HEK293T (cell line): ENCODE results near the gene KCNG2.

Source experiments
- CTCF ChIA-PET: fragments of 350-600 bp; formaldehyde crosslinking; extraction: SDS; loops from one replicate; lab custom pipeline; 2021; ENCODE audit warnings: antibody characterized with exemption, inconsistent platforms; lab: Yijun Ruan, JAX
- POLR2A ChIA-PET: fragments of 350-600 bp; formaldehyde crosslinking; extraction: SDS; loops from one replicate; lab custom pipeline; 2020; ENCODE audit warnings: antibody characterized with exemption, inconsistent platforms; lab: Yijun Ruan, JAX
- DNase-seq: peaks from one replicate; pipeline ENCODE4 v3.0.0; 2012; ENCODE audit warnings: mixed read lengths; ENCODE audit errors: extremely low spot score
- ARNT ChIP-seq: fragments of 450-650 bp; IDR thresholded peaks from 2 replicates; pipeline ENCODE4 v1.6.1; 2017; ENCODE audit warnings: mild to moderate bottlenecking
- BHLHE40 ChIP-seq: fragments of 450-650 bp; IDR thresholded peaks from 2 replicates; pipeline ENCODE4 v1.6.1; 2016; ENCODE audit warnings: mild to moderate bottlenecking, moderate library complexity, borderline replicate concordance
- CTBP1 ChIP-seq: fragments of 450-650 bp; IDR thresholded peaks from 2 replicates; pipeline ENCODE4 v1.6.1; 2016; ENCODE audit warnings: borderline replicate concordance
- ELF4 ChIP-seq: fragments of 450-650 bp; IDR thresholded peaks from 2 replicates; pipeline ENCODE4 v1.6.1; 2017; ENCODE audit warnings: antibody characterized with exemption
- FOXA1 ChIP-seq: fragments of 450-650 bp; IDR thresholded peaks from 2 replicates; pipeline ENCODE4 v1.6.1; 2016; ENCODE audit warnings: mild to moderate bottlenecking
- FOXK2 ChIP-seq: fragments of 450-650 bp; IDR thresholded peaks from 2 replicates; pipeline ENCODE4 v1.6.1; 2016; ENCODE audit warnings: mild to moderate bottlenecking
- FOXM1 ChIP-seq: fragments of 450-650 bp; IDR thresholded peaks from 2 replicates; pipeline ENCODE4 v1.6.1; 2017; ENCODE audit warnings: mild to moderate bottlenecking, borderline replicate concordance
- HDGF ChIP-seq: fragments of 450-650 bp; IDR thresholded peaks from 2 replicates; pipeline ENCODE4 v1.6.1; 2017; ENCODE audit warnings: antibody characterized with exemption, borderline replicate concordance
- L3MBTL2 ChIP-seq: fragments of 450-650 bp; conservative IDR thresholded peaks from 2 replicates; pipeline ENCODE4 v1.6.1; 2016; ENCODE audit warnings: mild to moderate bottlenecking
- LEF1 ChIP-seq: fragments of 450-650 bp; IDR thresholded peaks from 2 replicates; pipeline ENCODE4 v1.6.1; 2017; ENCODE audit warnings: mild to moderate bottlenecking, borderline replicate concordance
- NFRKB ChIP-seq: fragments of 450-650 bp; IDR thresholded peaks from 2 replicates; pipeline ENCODE4 v1.6.1; 2016; ENCODE audit warnings: mild to moderate bottlenecking, moderate library complexity
- SP1 ChIP-seq: fragments of 450-650 bp; IDR thresholded peaks from 2 replicates; pipeline ENCODE4 v1.6.1; 2017
- SUZ12 ChIP-seq: fragments of 450-650 bp; IDR thresholded peaks from 2 replicates; pipeline ENCODE4 v1.6.1; 2016; ENCODE audit warnings: mild to moderate bottlenecking
- TARDBP ChIP-seq: fragments of 450-650 bp; IDR thresholded peaks from 2 replicates; pipeline ENCODE4 v1.6.1; 2016
- ZNF384 ChIP-seq: fragments of 450-650 bp; IDR thresholded peaks from 2 replicates; pipeline ENCODE4 v1.6.1; 2016

KCNG2 gene

GRCh38 chr18:79945118-79946042, 147.6 kb downstream of the KCNG2 start:
- no peak for DNase-seq
- no peak for TF ChIP-seq NFRKB
- TF ChIP-seq ZNF384: no peak
- ChIA-PET CTCF (no interaction called here), POLR2A (no interaction called here)

DNA sequence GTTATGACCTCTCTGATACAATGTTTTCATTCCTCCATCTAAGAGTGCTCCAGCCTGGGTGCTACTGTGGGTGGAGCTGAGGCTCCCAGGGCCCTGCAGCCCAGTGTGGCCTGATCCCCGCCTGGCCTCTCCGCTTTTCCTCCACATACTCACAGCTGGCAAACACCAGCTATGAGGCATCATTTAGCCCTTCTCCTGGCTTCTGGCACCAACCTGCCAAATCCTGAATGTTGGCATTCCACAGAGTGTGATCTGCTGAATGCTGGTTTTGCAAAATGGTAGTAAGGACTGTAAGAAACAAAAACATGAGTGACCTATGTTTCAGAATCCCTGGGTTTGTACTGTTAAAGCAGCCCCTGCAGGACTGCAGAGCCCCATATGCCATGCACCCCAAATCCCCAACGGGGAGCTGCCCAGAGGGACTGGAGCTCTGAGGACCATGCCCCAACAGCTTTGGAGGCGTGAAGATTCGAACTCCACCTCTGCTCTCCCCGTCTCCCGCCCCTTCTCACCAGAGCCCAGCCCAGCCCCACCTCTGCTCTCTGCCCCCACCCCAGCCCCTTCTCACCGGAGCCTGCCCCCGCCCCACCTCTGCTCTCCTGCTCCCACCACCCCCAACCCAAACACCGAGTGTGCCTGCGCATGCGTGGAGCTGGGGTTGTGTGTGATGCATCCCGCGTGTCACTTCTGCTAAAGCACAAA, 149.5 kb downstream of the KCNG2 start:
- ChIA-PET POLR2A (no interaction called here), CTCF (no interaction called here)
- DNase-seq: no peak
- TF ChIP-seq SP1: no peak
- TF ChIP-seq LEF1: no peak
- no peak for TF ChIP-seq L3MBTL2
- no peak for TF ChIP-seq HDGF
- no peak for TF ChIP-seq BHLHE40
- TF ChIP-seq NFRKB: no peak
- TF ChIP-seq FOXK2: no peak
- no peak for TF ChIP-seq SUZ12
- no peak for TF ChIP-seq ARNT
- TF ChIP-seq TARDBP: no peak
- no peak for TF ChIP-seq ELF4
- no peak for TF ChIP-seq FOXM1

- POLR2A ChIA-PET: no interaction called here
- TF ChIP-seq LEF1 (no peak), CTBP1 (no peak), FOXK2 (no peak), FOXA1 (no peak), TARDBP (no peak)
- no peak for DNase-seq
- CTCF ChIA-PET: no interaction called here
These were observed 150.3 kb downstream of the KCNG2 start for GRCh38 chr18:79947881-79948610.

- no peak for DNase-seq
- ChIA-PET CTCF (no interaction called here), POLR2A (interaction anchor here (1.1 kb wide), 1 partner anchor 40 kb away, joined by 3 read pairs; no protein-coding TSS in a partner anchor)
- TF ChIP-seq FOXA1 (no peak), NFRKB (no peak)
These were observed 151.1 kb downstream of the KCNG2 start for GRCh38 chr18:79948719-79949411.
